GM23248 (cell line): ENCODE measurements around the gene DNAJC7.

Source experiments
- EZH2 ChIP-seq: fragments of 200-600 bp; sonication (generic); IDR thresholded peaks from 2 replicates; pipeline ENCODE4 v1.6.1; 2018; ENCODE audit warnings: antibody characterized with exemption, mild to moderate bottlenecking; ENCODE audit not compliant: insufficient read depth, poor library complexity, severe bottlenecking
- EZH2phosphoT487 ChIP-seq: fragments of 200-600 bp; sonication (generic); IDR thresholded peaks from 2 replicates; pipeline ENCODE4 v1.6.1; 2018; ENCODE audit warnings: antibody characterized with exemption, moderate library complexity, mild to moderate bottlenecking, low read depth; ENCODE audit not compliant: insufficient read depth

GRCh38 chr17:41998497-41998896 is 18.7 kb downstream of the DNAJC7 start:
- TF ChIP-seq EZH2 (no peak), EZH2phosphoT487 (no peak)
